IMR-90 (cell line): ENCODE results near the gene ROBO1. TPM values are rescaled to one million over a fixed set of nuclear protein-coding genes. Genes with fewer than 3 reads are reported as not detected.

Experiments used
- ATAC-seq: fragments of 200-7000 bp; cut with Tn5 transposase; 2 replicates; pipeline ENCODE4 v1.9.1; 2020; ENCODE audit warnings: low read depth, mild to moderate bottlenecking, moderate library complexity
- BruUV-seq: library from RNA; stranded (reverse); fragments of 400-500 nt; replicated peaks from 2 replicates; lab custom pipeline; 2021; lab: Mats Ljungman, UMichigan
- CTCF ChIA-PET: fragments of 300-600 bp; formaldehyde crosslinking; extraction: SDS; loops from one replicate; lab custom pipeline; 2021; ENCODE audit warnings: antibody characterized with exemption; lab: Yijun Ruan, JAX
- POLR2A ChIA-PET: fragments of 300-600 bp; sonication (Branson Sonifier 250); formaldehyde crosslinking; loops from one replicate; lab custom pipeline; 2022; ENCODE audit warnings: antibody characterized with exemption; ENCODE audit not compliant: unreplicated experiment; lab: Charles Lee
- DNase-seq: peaks from one replicate; pipeline ENCODE4 v3.0.0; 2013
- H2AFZ ChIP-seq: replicated peaks from 2 replicates; pipeline ENCODE3; 2013; ENCODE audit warnings: low read length, mild to moderate bottlenecking; ENCODE audit not compliant: poor library complexity
- H2AK5ac ChIP-seq: 2 replicates; pipeline ENCODE4 v1.6.1; 2013; ENCODE audit warnings: low read depth, low read length, inconsistent platforms
- H2AK9ac ChIP-seq: replicated peaks from 2 replicates; pipeline ENCODE3; 2013; ENCODE audit warnings: mild to moderate bottlenecking, low read depth, low read length, moderate library complexity; ENCODE audit not compliant: poor library complexity
- H2BK120ac ChIP-seq: 2 replicates; pipeline ENCODE4 v1.6.1; 2013; ENCODE audit warnings: low read depth, low read length, inconsistent platforms
- H2BK15ac ChIP-seq: 3 replicates; pipeline ENCODE4 v1.6.1; 2013; ENCODE audit warnings: low read depth, low read length, inconsistent platforms
- H2BK20ac ChIP-seq: 2 replicates; pipeline ENCODE4 v1.6.1; 2013; ENCODE audit warnings: low read depth, mild to moderate bottlenecking, inconsistent platforms, low read length, moderate library complexity
- H2BK5ac ChIP-seq: 2 replicates; pipeline ENCODE4 v1.6.1; 2013; ENCODE audit warnings: mild to moderate bottlenecking, low read depth, low read length, inconsistent platforms; ENCODE audit not compliant: poor library complexity, severe bottlenecking
- H3K14ac ChIP-seq: replicated peaks from 2 replicates; pipeline ENCODE4 v1.6.1; 2013; ENCODE audit warnings: low read depth, low read length, inconsistent platforms
- H3K18ac ChIP-seq: 2 replicates; pipeline ENCODE4 v1.6.1; 2013; ENCODE audit warnings: low read depth, low read length, control low read depth
- H3K23ac ChIP-seq: 2 replicates; pipeline ENCODE4 v1.6.1; 2013; ENCODE audit warnings: low read depth, low read length, inconsistent platforms
- H3K27ac ChIP-seq: 2 replicates; pipeline ENCODE4 v1.5.1; 2013; ENCODE audit warnings: mild to moderate bottlenecking, control low read depth, low read length; ENCODE audit not compliant: insufficient read depth
- H3K27me3 ChIP-seq: 2 replicates; pipeline ENCODE4 v1.6.1; 2013; ENCODE audit warnings: low read length; ENCODE audit not compliant: control insufficient read depth, insufficient read depth
- H3K36me3 ChIP-seq: 2 replicates; pipeline ENCODE4 v1.6.1; 2013; ENCODE audit warnings: low read length, mixed read lengths; ENCODE audit not compliant: control insufficient read depth, insufficient read depth
- H3K4ac ChIP-seq: 2 replicates; pipeline ENCODE4 v1.6.1; 2013; ENCODE audit warnings: low read depth, low read length, inconsistent platforms
- H3K4me1 ChIP-seq: 2 replicates; pipeline ENCODE4 v1.6.1; 2013; ENCODE audit warnings: low read length, mixed read lengths; ENCODE audit not compliant: control insufficient read depth, insufficient read depth
- H3K4me2 ChIP-seq: 2 replicates; pipeline ENCODE4 v1.6.1; 2013; ENCODE audit warnings: low read depth, mild to moderate bottlenecking, control low read depth, low read length, moderate library complexity
- H3K4me3 ChIP-seq: 2 replicates; pipeline ENCODE4 v1.5.1; 2013; ENCODE audit warnings: low read depth, mild to moderate bottlenecking, control low read depth, low read length, moderate library complexity; ENCODE audit not compliant: insufficient read depth
- H3K56ac ChIP-seq: 2 replicates; pipeline ENCODE4 v1.6.1; 2013; ENCODE audit warnings: low read length, inconsistent platforms; ENCODE audit not compliant: insufficient read depth; ENCODE audit errors: extremely low read depth
- H3K79me1 ChIP-seq, 2 experiments: 2 replicates each; pipeline ENCODE4 v1.6.1; 2013; ENCODE audit warnings: low read length in 2 of 2, inconsistent platforms in 1 of 2, low read depth in 1 of 2
- H3K9ac ChIP-seq: 2 replicates; pipeline ENCODE4 v1.6.1; 2013; ENCODE audit warnings: low read depth, low read length, control low read depth
- H3K9me1 ChIP-seq: 2 replicates; pipeline ENCODE4 v1.6.1; 2013; ENCODE audit warnings: low read length, inconsistent platforms; ENCODE audit not compliant: insufficient read depth
- H3K9me3 ChIP-seq: 2 replicates; pipeline ENCODE4 v1.6.1; 2013; ENCODE audit warnings: low read length; ENCODE audit not compliant: control insufficient read depth, insufficient read depth
- H4K20me1 ChIP-seq: 2 replicates; pipeline ENCODE4 v1.6.1; 2013; ENCODE audit warnings: low read length, inconsistent platforms; ENCODE audit not compliant: insufficient read depth
- H4K5ac ChIP-seq: 2 replicates; pipeline ENCODE4 v1.6.1; 2013; ENCODE audit warnings: mild to moderate bottlenecking, low read depth, low read length, control low read depth
- H4K8ac ChIP-seq, 2 experiments: 2 replicates each; pipeline ENCODE4 v1.6.1; 2013; ENCODE audit warnings: low read depth in 2 of 2, low read length in 2 of 2, control low read depth in 1 of 2, inconsistent platforms in 1 of 2
- H4K91ac ChIP-seq: 2 replicates; pipeline ENCODE4 v1.6.1; 2013; ENCODE audit warnings: low read depth, low read length, inconsistent platforms; ENCODE audit not compliant: insufficient read depth
- BHLHE40 ChIP-seq: fragments of 150-350 bp; IDR thresholded peaks from 2 replicates; pipeline ENCODE4 v1.6.1; 2016; ENCODE audit warnings: mild to moderate bottlenecking, low read depth, low read length
- CEBPB ChIP-seq: IDR thresholded peaks from 2 replicates; pipeline ENCODE4 v1.6.1; 2012; ENCODE audit warnings: low read depth, low read length, improper control_type of control experiment
- CTCF ChIP-seq: conservative IDR thresholded peaks from 2 replicates; pipeline ENCODE4 v1.5.1; 2012; ENCODE audit warnings: mild to moderate bottlenecking, low read depth, low read length, improper control_type of control experiment
- FOS ChIP-seq: fragments of 150-350 bp; IDR thresholded peaks from 2 replicates; pipeline ENCODE4 v1.6.1; 2016; ENCODE audit warnings: low read depth, low read length
- MAZ ChIP-seq: IDR thresholded peaks from 2 replicates; pipeline ENCODE4 v1.6.1; 2012; ENCODE audit warnings: low read depth, mild to moderate bottlenecking, low read length, improper control_type of control experiment, moderate library complexity, borderline replicate concordance
- MXI1 ChIP-seq: IDR thresholded peaks from 2 replicates; pipeline ENCODE4 v1.6.1; 2012; ENCODE audit warnings: low read depth, mild to moderate bottlenecking, low read length, moderate library complexity, borderline replicate concordance
- NFE2L2 ChIP-seq: fragments of 150-350 bp; IDR thresholded peaks from 2 replicates; pipeline ENCODE4 v1.6.1; 2016; ENCODE audit warnings: low read depth, mild to moderate bottlenecking, low read length
- RCOR1 ChIP-seq: IDR thresholded peaks from 2 replicates; pipeline ENCODE4 v1.6.1; 2012; ENCODE audit warnings: mild to moderate bottlenecking, low read length, improper control_type of control experiment; ENCODE audit not compliant: insufficient replicate concordance
- USF2 ChIP-seq: fragments of 150-350 bp; IDR thresholded peaks from 2 replicates; pipeline ENCODE4 v1.6.1; 2017; ENCODE audit warnings: mild to moderate bottlenecking, antibody characterized with exemption, low read length, low read depth
- WGBS, 2 experiments: methylation state at CpG; one replicate each; pipeline versions ENCODE4 v1.1.5 to v1.1.7; 2013; ENCODE audit warnings: missing lambda C conversion rate in 2 of 2; ENCODE audit not compliant: insufficient read length in 1 of 2; ENCODE audit errors: extremely low coverage in 2 of 2; 5-methylcytosine and 5-hydroxymethylcytosine counted together
- dilution Hi-C: fragments of 300-500 bp; cut with HindIII; formaldehyde crosslinking; loops from one replicate; pipeline ENCODE4 v1.14.3; 2018; ENCODE audit warnings: low sequenced_read_pairs; ENCODE audit not compliant: unreplicated experiment
- in situ Hi-C: fragments of 300-500 bp; cut with MboI; formaldehyde crosslinking; loops from 3 replicates; pipeline ENCODE4 v1.14.3; 2019; ENCODE audit warnings: low sequenced_read_pairs, inconsistent platforms, mixed read lengths
- intact Hi-C: fragments of 100-400 bp; cut with micrococcal nuclease; formaldehyde crosslinking; loops from 2 replicates; pipeline ENCODE4 v1.10.0; 2022
- polyA plus RNA-seq, 3 experiments: library from polyadenylated mRNA; depleted of rRNA; stranded (reverse); fragments of >200 nt; gene quantifications; 2 replicates each; pipeline ENCODE4 v1.2.3, GENCODE V29; 2012; ENCODE audit warnings: low replicate concordance in 1 of 3
- total RNA-seq: library from RNA; depleted of rRNA; stranded (reverse); fragments of >200 nt; gene quantifications from 2 replicates; pipeline ENCODE4 v1.2.3, GENCODE V29; 2012

ROBO1 gene
- total and polyA plus RNA-seq, 2 of the 4 experiments (the other 2 are of a cell fraction), result 24.1 to 53.9 TPM

GRCh38 chr3:78823859-78824258 lies 943.9 kb downstream of the ROBO1 start:
- intact Hi-C loops (no loop called here), in situ Hi-C loops (no loop called here), dilution Hi-C loops (no loop called here)
- Histone ChIP-seq H3K14ac (no peak overlapping the region), H3K56ac (no peak overlapping the region), H2BK15ac (no peak overlapping the region), H4K5ac (no peak overlapping the region), H2BK20ac (no peak overlapping the region), H2AFZ (no peak overlapping the region), H3K27me3 (no peaks in the 10 kb centered on the region), H3K27ac (no peak overlapping the region), H2BK120ac (no peak overlapping the region), H3K23ac (no peak overlapping the region), H2AK9ac (no peak overlapping the region), H4K91ac (no peak overlapping the region), H3K4ac (no peak overlapping the region), H3K9me3 (no peaks in the 10 kb centered on the region), H3K18ac (no peak overlapping the region), H4K8ac (no peak overlapping the region), H2BK5ac (no peak overlapping the region), H3K9ac (no peak overlapping the region), H3K79me1 (no peaks in the 10 kb centered on the region; a peak in 1 of 4 replicates), H2AK5ac (no peak overlapping the region), H4K20me1 (no peaks in the 10 kb centered on the region), H3K9me1 (no peaks in the 10 kb centered on the region), H3K36me3 (no peaks in the 10 kb centered on the region), H3K4me3 (no peak overlapping the region), H3K4me2 (no peak overlapping the region; the same call in 1 of the 2 replicates), H3K4me1 (peaks cover 2% of the 10 kb centered on the region)
- WGBS, 2 experiments, result no CpG with 5 or more reads among the region's 1 CpG
- ChIA-PET POLR2A (no interaction called here), CTCF (no interaction called here)
- TF ChIP-seq MAZ (no peak), BHLHE40 (no peak), CTCF (no peak), CEBPB (peak; percentile 89), MXI1 (no peak), FOS (no peak), NFE2L2 (no peak), RCOR1 (no peak), USF2 (no peak)
- no TSS peak for BruUV-seq
- peak; percentile 61 for DNase-seq
- ATAC-seq, result peak; percentile 68
